NCI-H82 (cell line): ENCODE data around the gene TSACC.
"Not testable (repeated sequence)": the region's sequence is repeated elsewhere in the genome, so short reads cannot be mapped to it uniquely, and the experiment has no call there.

Experiments used
- DNase-seq: peaks from one replicate; lab custom pipeline; 2025; lab: John Stamatoyannopoulos, UW

The TSACC gene

GRCh38 chr1:156338180-156338976, at the start of gene TSACC, which contains the start of gene CCT3:
TSS of gene TSACC (plus strand) at chr1:156338526. CDS start at chr1:156339758, 1,232 bp downstream.
TSS of gene CCT3 (minus strand) at chr1:156338292. CDS start at chr1:156338184, 108 bp downstream.
- DNase-seq = peak; percentile 100

- DNase-seq = no peak
Observed at GRCh38 chr1:156289857-156290256, 48.5 kb upstream of the TSACC start.

GRCh38 chr1:156291226-156292061, 46.9 kb upstream of the TSACC start:
- DNase-seq = peak; percentile 68

- DNase-seq = no peak
Observed at GRCh38 chr1:156293098-156293434, 45.3 kb upstream of the TSACC start.

GRCh38 chr1:156293895-156294294, 44.4 kb upstream of the TSACC start:
- DNase-seq = no peak

GRCh38 chr1:156295391-156295947, 42.9 kb upstream of the TSACC start, which contains the start of gene GLMP:
TSS of gene GLMP (minus strand) at chr1:156295679. CDS start at chr1:156295645, 34 bp downstream.
- DNase-seq = peak; percentile 84

GRCh38 chr1:156298852-156299357, 39.4 kb upstream of the TSACC start, which contains the start of gene VHLL:
TSS of gene VHLL (minus strand) at chr1:156299307. CDS start at chr1:156299189, 118 bp downstream.
- DNase-seq = no peak

GRCh38 chr1:156303241-156303640, 35.1 kb upstream of the TSACC start:
- no peak for DNase-seq

GRCh38 chr1:156305215-156305614, 33.1 kb upstream of the TSACC start:
- DNase-seq = no peak

- no peak for DNase-seq
Observed at GRCh38 chr1:156308078-156308477, 30.2 kb upstream of the TSACC start.

GRCh38 chr1:156310962-156311361, 27.4 kb upstream of the TSACC start:
- DNase-seq = no peak

GRCh38 chr1:156316909-156317308, 21.4 kb upstream of the TSACC start:
- no peak for DNase-seq

GRCh38 chr1:156319664-156320063, 18.7 kb upstream of the TSACC start:
- DNase-seq = peak; percentile 49

- no peak for DNase-seq
Observed at GRCh38 chr1:156320560-156320959, 17.8 kb upstream of the TSACC start.

GRCh38 chr1:156323179-156323578, 15.1 kb upstream of the TSACC start:
- DNase-seq = not testable (repeated sequence)

- DNase-seq = peak; percentile 95
Observed at GRCh38 chr1:156336242-156336641, 2.1 kb upstream of the TSACC start.

- DNase-seq = peak; percentile 38
Observed at GRCh38 chr1:156337052-156337887, 1.1 kb upstream of the TSACC start.

GRCh38 chr1:156337888-156338179, 492 bp upstream of the TSACC start:
- no peak for DNase-seq

- no peak for DNase-seq
Observed at GRCh38 chr1:156342166-156342955, 4.0 kb downstream of the TSACC start.

- peak; percentile 92 for DNase-seq
Observed at GRCh38 chr1:156344409-156344808, 6.1 kb downstream of the TSACC start.

GRCh38 chr1:156346035-156346434, 7.7 kb downstream of the TSACC start:
- not testable (repeated sequence) for DNase-seq
